ENCODE data around the gene TXK. TPM values are rescaled to one million over a fixed set of nuclear protein-coding genes. Genes with fewer than 3 reads are reported as not detected.

TXK gene
- total and polyA plus RNA-seq, 10 of the 15 experiments (the other 5 are each of a cell fraction or from before 2014, with no cell fraction given), result 0.44 to 2.9 (median 1.4) TPM

GRCh38 chr4:48129307-48130014 is 4.6 kb downstream of the TXK start (continued):
- TF ChIP-seq ZNF207 (IDR thresholded peaks at IDR 0.05; ENCODE audit: borderline replicate concordance) (no peak), EZH2 (IDR thresholded peaks at IDR 0.05; ENCODE audit: borderline replicate concordance, control insufficient read depth, low read depth, low read length) (no peak), ATF7 (IDR thresholded peaks at IDR 0.05; ENCODE audit: low read depth) (no peak), NFXL1 (IDR thresholded peaks at IDR 0.05; ENCODE audit: borderline replicate concordance) (no peak), ELK1 (IDR thresholded peaks at IDR 0.05; ENCODE audit: low read depth, low read length) (no peak), MTA3 (IDR thresholded peaks at IDR 0.05; ENCODE audit: borderline replicate concordance, low read length) (0 out of 2 replicates have a peak, but pooled peaks have one; percentile 17), SMAD1 (IDR thresholded peaks at IDR 0.05; ENCODE audit: low read depth, partially characterized antibody) (peak; percentile 71), NR2F1 (conservative IDR thresholded peaks at IDR 0.05) (no peak), RAD51 (IDR thresholded peaks at IDR 0.05) (no peak)

- peak; percentile 81 for DNase-seq (ENCODE audit: low read depth, low spot score)
- no peak overlapping the region for H3K4me3 ChIP-seq
- TF ChIP-seq ZZZ3 (IDR thresholded peaks at IDR 0.05; ENCODE audit: control insufficient read depth, insufficient read length, low read depth) (no peak), USF2 (IDR thresholded peaks at IDR 0.05; ENCODE audit: borderline replicate concordance, low read depth, low read length) (no peak), EZH2 (IDR thresholded peaks at IDR 0.05; ENCODE audit: borderline replicate concordance, control insufficient read depth, low read depth, low read length) (no peak), SUPT20H (IDR thresholded peaks at IDR 0.05; ENCODE audit: borderline replicate concordance, control insufficient read depth, low read depth, low read length) (no peak), NR2C2 (IDR thresholded peaks at IDR 0.05; ENCODE audit: borderline replicate concordance, control insufficient read depth, insufficient read length, low read depth) (no peak), CTCF (IDR thresholded peaks at IDR 0.05 in 2 of 3, conservative IDR thresholded peaks at IDR 0.05 in 1 of 3; ENCODE audit: control insufficient read depth in 2 of 3, extremely low read depth in 1 of 3, insufficient read depth in 1 of 3, low read depth in 3 of 3, low read length in 3 of 3) (peak; percentile 64 to 71 (median 66)), CREB1 (IDR thresholded peaks at IDR 0.05; ENCODE audit: low read depth) (peak; percentile 70), RBBP5 (conservative IDR thresholded peaks at IDR 0.05) (no peak), PML (IDR thresholded peaks at IDR 0.05; ENCODE audit: low read length) (peak; percentile 71; the same call in 1 of the 2 replicates)
These were observed 6.2 kb downstream of the TXK start for GRCh38 chr4:48127682-48128404.

More at GRCh38 chr4:48127682-48128404, 6.2 kb downstream of the TXK start:
- no peak overlapping the region for H3K27ac ChIP-seq (ENCODE audit: control insufficient read depth, insufficient read depth)
- WGBS (ENCODE audit: insufficient coverage, insufficient replicate concordance, low lambda C conversion rate, missing lambda C conversion rate), result 14% methylated on average over 13 of the region's 13 CpGs
- FAIRE-seq (peak; percentile 61), ATAC-seq (peak; percentile 92)
- H3K9me3 ChIP-seq (replicated peaks; ENCODE audit: control insufficient read depth, insufficient read depth, low read length), result no peaks in the 10 kb centered on the region
- no peaks in the 10 kb centered on the region for H3K79me2 ChIP-seq (ENCODE audit: control insufficient read depth, insufficient read depth, low read length)
- in situ Hi-C loops (cut with MboI), result no loop called here
- intact Hi-C loops (cut with micrococcal nuclease; ENCODE audit: unreplicated experiment), result loop anchor here (1.0 to 5.0 kb wide), 2 partner anchors 147 to 164 kb away; no protein-coding TSS in a partner anchor
- H2AFZ ChIP-seq (ENCODE audit: control insufficient read depth, low read depth, low read length), result no peak overlapping the region
- H3K4me1 ChIP-seq (ENCODE audit: control insufficient read depth, insufficient read depth, low read length), result peaks cover 15% of the 10 kb centered on the region
- ChIA-PET CTCF (interaction anchor here (0.5 to 6.7 kb wide), 29 partner anchors 10 to 894 kb away, joined by 3 to 71 read pairs (median 4); no protein-coding TSS in a partner anchor), SMC1A (ENCODE audit: uncharacterized antibody, unreplicated experiment) (interaction anchor here (1.1 to 5.0 kb wide), 13 partner anchors 10 to 169 kb away, joined by 3 to 50 read pairs (median 5); no protein-coding TSS in a partner anchor), RAD21 (ENCODE audit: unreplicated experiment) (interaction anchor here (0.7 to 4.0 kb wide), 15 partner anchors 11 to 215 kb away, joined by 3 to 39 read pairs (median 5); no protein-coding TSS in a partner anchor), POLR2A (interaction anchor here (0.6 to 1.1 kb wide), 4 partner anchors 10 to 216 kb away, joined by 3 to 4 read pairs (median 3); no protein-coding TSS in a partner anchor)
- H3K27me3 ChIP-seq (replicated peaks in 1 of 2; ENCODE audit: control insufficient read depth in 2 of 2, insufficient read depth in 2 of 2, low read length in 1 of 2), result no peaks in the 10 kb centered on the region
- H4K20me1 ChIP-seq (ENCODE audit: control insufficient read depth, insufficient read depth), result no peaks in the 10 kb centered on the region
- no peak overlapping the region for H3K9ac ChIP-seq (ENCODE audit: control insufficient read depth, insufficient read depth, low read length)
- H3K4me2 ChIP-seq (ENCODE audit: control insufficient read depth, insufficient read depth), result no peak overlapping the region
- no TSS peak for BruUV-seq (replicated peaks)
- H3K36me3 ChIP-seq (ENCODE audit: control insufficient read depth in 2 of 2, insufficient read depth in 2 of 2, low read length in 1 of 2), result 0 out of 4 replicates have a peak, but pooled peaks cover 0 to under 1% of the 10 kb centered on the region in 2 experiments

All from GM12878 (cell line).